ENCODE results near the gene OGFOD3.

GRCh38 chr17:82375359-82376041 lies 42.9 kb downstream of the OGFOD3 start:
- TF ChIP-seq, protein P1, sequence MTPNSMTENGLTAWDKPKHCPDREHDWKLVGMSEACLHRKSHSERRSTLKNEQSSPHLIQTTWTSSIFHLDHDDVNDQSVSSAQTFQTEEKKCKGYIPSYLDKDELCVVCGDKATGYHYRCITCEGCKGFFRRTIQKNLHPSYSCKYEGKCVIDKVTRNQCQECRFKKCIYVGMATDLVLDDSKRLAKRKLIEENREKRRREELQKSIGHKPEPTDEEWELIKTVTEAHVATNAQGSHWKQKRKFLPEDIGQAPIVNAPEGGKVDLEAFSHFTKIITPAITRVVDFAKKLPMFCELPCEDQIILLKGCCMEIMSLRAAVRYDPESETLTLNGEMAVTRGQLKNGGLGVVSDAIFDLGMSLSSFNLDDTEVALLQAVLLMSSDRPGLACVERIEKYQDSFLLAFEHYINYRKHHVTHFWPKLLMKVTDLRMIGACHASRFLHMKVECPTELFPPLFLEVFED (CRISPR knock-in tag; conservative IDR thresholded peaks at IDR 0.05), result no peak
- no peak for TF ChIP-seq MXI1 (IDR thresholded peaks at IDR 0.05; ENCODE audit: low read depth, low read length)
- TF ChIP-seq SP1 (CRISPR knock-in tag; IDR thresholded peaks at IDR 0.05), result no peak
- TF ChIP-seq HCFC1 (IDR thresholded peaks at IDR 0.05; ENCODE audit: low read depth, low read length), result no peak
- TF ChIP-seq, protein P2, sequence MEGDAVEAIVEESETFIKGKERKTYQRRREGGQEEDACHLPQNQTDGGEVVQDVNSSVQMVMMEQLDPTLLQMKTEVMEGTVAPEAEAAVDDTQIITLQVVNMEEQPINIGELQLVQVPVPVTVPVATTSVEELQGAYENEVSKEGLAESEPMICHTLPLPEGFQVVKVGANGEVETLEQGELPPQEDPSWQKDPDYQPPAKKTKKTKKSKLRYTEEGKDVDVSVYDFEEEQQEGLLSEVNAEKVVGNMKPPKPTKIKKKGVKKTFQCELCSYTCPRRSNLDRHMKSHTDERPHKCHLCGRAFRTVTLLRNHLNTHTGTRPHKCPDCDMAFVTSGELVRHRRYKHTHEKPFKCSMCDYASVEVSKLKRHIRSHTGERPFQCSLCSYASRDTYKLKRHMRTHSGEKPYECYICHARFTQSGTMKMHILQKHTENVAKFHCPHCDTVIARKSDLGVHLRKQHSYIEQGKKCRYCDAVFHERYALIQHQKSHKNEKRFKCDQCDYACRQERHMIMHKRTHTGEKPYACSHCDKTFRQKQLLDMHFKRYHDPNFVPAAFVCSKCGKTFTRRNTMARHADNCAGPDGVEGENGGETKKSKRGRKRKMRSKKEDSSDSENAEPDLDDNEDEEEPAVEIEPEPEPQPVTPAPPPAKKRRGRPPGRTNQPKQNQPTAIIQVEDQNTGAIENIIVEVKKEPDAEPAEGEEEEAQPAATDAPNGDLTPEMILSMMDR (IDR thresholded peaks at IDR 0.05 in 2 of 3, conservative IDR thresholded peaks at IDR 0.05 in 1 of 3; ENCODE audit: insufficient read depth in 2 of 3, low read depth in 1 of 3, low read length in 3 of 3), result no peak
- no peak for TF ChIP-seq FOXK2 (conservative IDR thresholded peaks at IDR 0.05 in 1 of 2, IDR thresholded peaks at IDR 0.05 in 1 of 2; ENCODE audit: low read depth in 2 of 2)
- TF ChIP-seq ZNF224 (CRISPR knock-in tag; IDR thresholded peaks at IDR 0.05), result no peak
- TF ChIP-seq, protein P3, sequence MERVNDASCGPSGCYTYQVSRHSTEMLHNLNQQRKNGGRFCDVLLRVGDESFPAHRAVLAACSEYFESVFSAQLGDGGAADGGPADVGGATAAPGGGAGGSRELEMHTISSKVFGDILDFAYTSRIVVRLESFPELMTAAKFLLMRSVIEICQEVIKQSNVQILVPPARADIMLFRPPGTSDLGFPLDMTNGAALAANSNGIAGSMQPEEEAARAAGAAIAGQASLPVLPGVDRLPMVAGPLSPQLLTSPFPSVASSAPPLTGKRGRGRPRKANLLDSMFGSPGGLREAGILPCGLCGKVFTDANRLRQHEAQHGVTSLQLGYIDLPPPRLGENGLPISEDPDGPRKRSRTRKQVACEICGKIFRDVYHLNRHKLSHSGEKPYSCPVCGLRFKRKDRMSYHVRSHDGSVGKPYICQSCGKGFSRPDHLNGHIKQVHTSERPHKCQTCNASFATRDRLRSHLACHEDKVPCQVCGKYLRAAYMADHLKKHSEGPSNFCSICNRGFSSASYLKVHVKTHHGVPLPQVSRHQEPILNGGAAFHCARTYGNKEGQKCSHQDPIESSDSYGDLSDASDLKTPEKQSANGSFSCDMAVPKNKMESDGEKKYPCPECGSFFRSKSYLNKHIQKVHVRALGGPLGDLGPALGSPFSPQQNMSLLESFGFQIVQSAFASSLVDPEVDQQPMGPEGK (CRISPR knock-in tag; IDR thresholded peaks at IDR 0.05; ENCODE audit: borderline replicate concordance), result no peak
- TF ChIP-seq ZNF133 (CRISPR knock-in tag; IDR thresholded peaks at IDR 0.05), result no peak
- TF ChIP-seq EZH2 (IDR thresholded peaks at IDR 0.05; ENCODE audit: borderline replicate concordance, low read depth, low read length), result no peak
- no peak for TF ChIP-seq HMGN3 (IDR thresholded peaks at IDR 0.05; ENCODE audit: borderline replicate concordance, extremely low read depth, insufficient read length, low read depth, low read length)
- no peak for TF ChIP-seq KLF6 (CRISPR knock-in tag; IDR thresholded peaks at IDR 0.05; ENCODE audit: borderline replicate concordance)
